B cell (primary cell): Measurements from ENCODE around the gene CDH5. TPM values are rescaled to one million over a fixed set of nuclear protein-coding genes. Genes with fewer than 3 reads are reported as not detected.

Experiments used
- ATAC-seq: fragments of 200-7000 bp; cut with Tn5 transposase; one replicate; pipeline ENCODE4 v1.10.0; 2021; ENCODE audit warnings: low read depth, mild to moderate bottlenecking, moderate number of reproducible peaks, moderate library complexity
- CTCF ChIA-PET: fragments of 350-600 bp; sonication (Branson Sonifier 250); formaldehyde crosslinking; loops from one replicate; lab custom pipeline; 2021; ENCODE audit warnings: antibody characterized with exemption, inconsistent platforms; lab: Charles Lee
- POLR2A ChIA-PET: fragments of 350-600 bp; sonication (Branson Sonifier 250); formaldehyde crosslinking; loops from one replicate; lab custom pipeline; 2021; ENCODE audit warnings: antibody characterized with exemption; lab: Charles Lee
- DNase-seq: peaks from one replicate; pipeline ENCODE4 v3.0.0; 2013
- H2AFZ ChIP-seq: 2 replicates; pipeline ENCODE4 v1.6.1; 2012; ENCODE audit warnings: mild to moderate bottlenecking, low read depth, low read length; ENCODE audit not compliant: insufficient read depth, poor library complexity, severe bottlenecking
- H3K27ac ChIP-seq, 2 donors: 1 replicate in 1 of 2; 2 replicates in 1 of 2; pipeline ENCODE4 v1.5.1; 2012 to 2013; ENCODE audit warnings: low read length in 2 of 2, mild to moderate bottlenecking in 2 of 2, moderate library complexity in 1 of 2
- H3K27me3 ChIP-seq, 4 experiments: fragments of 200-600 bp in 1 of 4; sonication (generic) in 1 of 4; replicated peaks in 1 of 4; 1 replicate in 2 of 4; 2 replicates in 2 of 4; pipeline versions ENCODE4 v1.6.1 to v1.7.0; 2013 to 2016; ENCODE audit warnings: low read length in 3 of 4, mild to moderate bottlenecking in 2 of 4, mixed read lengths in 1 of 4, moderate library complexity in 1 of 4; ENCODE audit not compliant: insufficient read depth in 4 of 4, control insufficient read depth in 3 of 4; ENCODE audit errors: control extremely low read depth in 1 of 4
- H3K36me3 ChIP-seq, 2 experiments: replicated peaks in 1 of 2; 1 replicate in 1 of 2; 2 replicates in 1 of 2; pipeline versions ENCODE4 v1.6.1 to v1.7.1; 2013; ENCODE audit warnings: low read length in 1 of 2; ENCODE audit not compliant: insufficient read depth in 2 of 2, control insufficient read depth in 1 of 2; ENCODE audit errors: control extremely low read depth in 1 of 2, extremely low read depth in 1 of 2
- H3K4me1 ChIP-seq, 2 donors: fragments of 200-600 bp in 1 of 2; sonication (generic) in 1 of 2; 1 replicate in 1 of 2; 2 replicates in 1 of 2; pipeline versions ENCODE4 v1.5.1 to v1.6.1; 2013 to 2017; ENCODE audit warnings: low read length in 2 of 2; ENCODE audit not compliant: control insufficient read depth in 2 of 2, insufficient read depth in 2 of 2
- H3K4me2 ChIP-seq: replicated peaks from 2 replicates; pipeline ENCODE3; 2012; ENCODE audit warnings: mild to moderate bottlenecking, low read depth, low read length; ENCODE audit not compliant: poor library complexity, severe bottlenecking
- H3K4me3 ChIP-seq, 5 experiments: fragments of 200-600 bp in 1 of 5; sonication (generic) in 1 of 5; 1 replicate in 3 of 5; 2 replicates in 2 of 5; pipeline versions ENCODE4 v1.5.1 to v1.7.0; 2011 to 2016; ENCODE audit warnings: low read length in 4 of 5, mild to moderate bottlenecking in 4 of 5, low read depth in 2 of 5, control low read depth in 1 of 5, moderate library complexity in 1 of 5; ENCODE audit not compliant: insufficient read depth in 1 of 5; ENCODE audit errors: control extremely low read depth in 1 of 5, extremely low read depth in 1 of 5
- H3K79me2 ChIP-seq: fragments of 200-600 bp; sonication (generic); one replicate; pipeline ENCODE4 v1.6.0; 2016; ENCODE audit warnings: low read length; ENCODE audit not compliant: control insufficient read depth, insufficient read depth
- H3K9ac ChIP-seq: fragments of 200-600 bp; sonication (generic); 2 replicates; pipeline ENCODE4 v1.6.1; 2017; ENCODE audit warnings: mild to moderate bottlenecking, low read length, moderate library complexity
- H3K9me3 ChIP-seq, 3 donors: one replicate each; pipeline versions ENCODE4 v1.6.1 to v1.7.1; 2013; ENCODE audit warnings: low read length in 2 of 3; ENCODE audit not compliant: control insufficient read depth in 2 of 3, insufficient read depth in 1 of 3; ENCODE audit errors: control extremely low read depth in 1 of 3
- H4K20me1 ChIP-seq: 2 replicates; pipeline ENCODE4 v1.6.0; 2012; ENCODE audit warnings: mild to moderate bottlenecking, low read length; ENCODE audit not compliant: insufficient read depth, control insufficient read depth, poor library complexity, severe bottlenecking
- H3K27ac Mint-ChIP-seq: one replicate; pipeline ENCODE4 v1.8.0; 2021; ENCODE audit warnings: mixed read lengths
- H3K27me3 Mint-ChIP-seq: one replicate; pipeline ENCODE4 v1.8.0; 2021; ENCODE audit warnings: mixed read lengths
- H3K4me1 Mint-ChIP-seq: one replicate; pipeline ENCODE4 v1.8.0; 2021; ENCODE audit warnings: mixed read lengths
- H3K4me3 Mint-ChIP-seq: one replicate; pipeline ENCODE4 v1.8.0; 2021; ENCODE audit warnings: mixed read lengths
- H3K9me3 Mint-ChIP-seq: one replicate; pipeline ENCODE4 v1.8.0; 2022; ENCODE audit warnings: mixed read lengths; ENCODE audit not compliant: insufficient read depth
- CTCF ChIP-seq: fragments of 200-600 bp; IDR thresholded peaks from one replicate; pipeline ENCODE4 v1.8.0; 2022; ENCODE audit warnings: antibody characterized with exemption, mild to moderate bottlenecking
- EZH2 ChIP-seq: IDR thresholded peaks from 2 replicates; pipeline ENCODE4 v1.6.1; 2012; ENCODE audit warnings: borderline replicate concordance, low read depth, mild to moderate bottlenecking, moderate library complexity, low read length; ENCODE audit not compliant: insufficient read depth, poor library complexity, severe bottlenecking
- WGBS: methylation state at CpG from one replicate; pipeline ENCODE4 v1.1.5; 2013; ENCODE audit warnings: missing lambda C conversion rate; ENCODE audit not compliant: insufficient coverage; 5-methylcytosine and 5-hydroxymethylcytosine counted together
- intact Hi-C: fragments of 100-400 bp; cut with micrococcal nuclease; formaldehyde crosslinking; loops from one replicate; pipeline ENCODE4 v1.10.0; 2022
- polyA plus RNA-seq: library from polyadenylated mRNA; depleted of rRNA; stranded (reverse); fragments of >200 nt; gene quantifications from 2 replicates; pipeline ENCODE4 v1.2.3, GENCODE V29; 2012
- total RNA-seq, 2 donors: library from RNA; stranded (reverse); fragments of 120-200 nt in 1 of 2; gene quantifications; 1 replicate in 1 of 2; 2 replicates in 1 of 2; pipeline versions ENCODE4 v1.2.3 to v1.2.4, GENCODE V29; 2013 to 2022

The CDH5 gene
- total and polyA plus RNA-seq, 2 donors (not counting 1 experiment from before 2014, with no cell fraction given): not detected

- ChIA-PET CTCF (no interaction called here), POLR2A (no interaction called here)
- H3K79me2 ChIP-seq: no peaks in the 10 kb centered on the region
- H3K4me2 ChIP-seq: no peak overlapping the region
- H3K27ac ChIP-seq: no peak overlapping the region
- no peak for TF ChIP-seq EZH2
- no peak for TF ChIP-seq CTCF
- no peaks in the 10 kb centered on the region for H3K36me3 ChIP-seq
- 61% methylated on average over 9 of the region's 9 CpGs for whole genome bisulfite sequencing
- DNase-seq (no peak), ATAC-seq (no peak)
- peaks cover 15 to 18% of the 10 kb centered on the region in 2 donors for H3K4me1 ChIP-seq
- no peak overlapping the region for H3K4me3 ChIP-seq
- Mint-ChIP-seq H3K4me3 (no peak overlapping the region), H3K4me1 (peaks cover 8% of the 10 kb centered on the region), H3K27me3 (peaks cover 60% of the 10 kb centered on the region), H3K9me3 (no peaks in the 10 kb centered on the region), H3K27ac (no peak overlapping the region)
- no peak overlapping the region for H2AFZ ChIP-seq
- H4K20me1 ChIP-seq: no peaks in the 10 kb centered on the region
- intact Hi-C loops: no loop called here
- H3K9ac ChIP-seq: no peak overlapping the region
- H3K9me3 ChIP-seq: peaks cover 0 to 9% (median 0%) of the 10 kb centered on the region in 3 donors
- peaks cover 0 to 56% (median 32%) of the 10 kb centered on the region in 4 experiments for H3K27me3 ChIP-seq
Measured at GRCh38 chr16:66429290-66429962, 62.9 kb downstream of the CDH5 start.

- H3K9me3 Mint-ChIP-seq: no peaks in the 10 kb centered on the region
- Histone ChIP-seq H2AFZ (no peak overlapping the region), H3K27me3 (peaks cover 0 to 53% (median 31%) of the 10 kb centered on the region in 4 experiments), H4K20me1 (no peaks in the 10 kb centered on the region), H3K36me3 (no peaks in the 10 kb centered on the region), H3K4me3 (no peak overlapping the region), H3K9me3 (peaks cover 0 to 9% (median 0%) of the 10 kb centered on the region in 3 donors), H3K27ac (no peak overlapping the region), H3K9ac (no peak overlapping the region), H3K4me1 (peaks cover 15 to 18% of the 10 kb centered on the region in 2 donors), H3K4me2 (no peak overlapping the region), H3K79me2 (no peaks in the 10 kb centered on the region)
- intact Hi-C loops: no loop called here
- H3K4me1 Mint-ChIP-seq: peaks cover 8% of the 10 kb centered on the region
- H3K27ac Mint-ChIP-seq: no peak overlapping the region
- no peak overlapping the region for H3K4me3 Mint-ChIP-seq
- no peak for TF ChIP-seq CTCF
- no peak for TF ChIP-seq EZH2
- CTCF ChIA-PET: no interaction called here
- POLR2A ChIA-PET: no interaction called here
- no CpG with 5 or more reads among the region's 3 CpGs for whole genome bisulfite sequencing
- DNase-seq: no peak
- H3K27me3 Mint-ChIP-seq: peaks cover 53% of the 10 kb centered on the region
- ATAC-seq: no peak
Measured at GRCh38 chr16:66430214-66430613, 63.7 kb downstream of the CDH5 start.
